Panc1 (cell line): Measurements from ENCODE around the gene TNFRSF1B. TPM values are rescaled to one million over a fixed set of nuclear protein-coding genes. Genes with fewer than 3 reads are reported as not detected.

Experiments
- ATAC-seq: fragments of 200-7000 bp; cut with Tn5 transposase; 2 replicates; pipeline ENCODE4 v1.9.1; 2020; ENCODE audit warnings: mild to moderate bottlenecking, moderate library complexity
- BruUV-seq: library from RNA; stranded (reverse); fragments of 400-500 nt; replicated peaks from 2 replicates; lab custom pipeline; 2021; lab: Mats Ljungman, UMichigan
- CTCF ChIA-PET: fragments of 300-600 bp; sonication (Branson Sonifier 250); formaldehyde crosslinking; loops from one replicate; lab custom pipeline; 2022; ENCODE audit warnings: antibody characterized with exemption; lab: Charles Lee
- POLR2A ChIA-PET: fragments of 300-600 bp; sonication (Branson Sonifier 250); formaldehyde crosslinking; loops from one replicate; lab custom pipeline; 2022; ENCODE audit warnings: antibody characterized with exemption; lab: Charles Lee
- DNase-seq: peaks from one replicate; pipeline ENCODE4 v3.0.0-alpha.2; 2010; ENCODE audit warnings: low read depth, low spot score
- H3K27ac ChIP-seq: 2 replicates; pipeline ENCODE4 v1.5.1; 2011; ENCODE audit warnings: mild to moderate bottlenecking, low read length, inconsistent platforms
- H3K27me3 ChIP-seq: fragments of 200-500 bp; sonication (Bioruptor generic); 2 replicates; pipeline ENCODE4 v1.6.0; 2014; ENCODE audit warnings: low read length, inconsistent platforms; ENCODE audit not compliant: control insufficient read depth, insufficient read depth
- H3K36me3 ChIP-seq: fragments of 200-500 bp; sonication (Bioruptor generic); 2 replicates; pipeline ENCODE4 v1.5.1; 2014; ENCODE audit warnings: inconsistent platforms, mild to moderate bottlenecking, low read length, moderate library complexity; ENCODE audit not compliant: control insufficient read depth, insufficient read depth
- H3K4me1 ChIP-seq: 2 replicates; pipeline ENCODE4 v1.5.1; 2011; ENCODE audit warnings: inconsistent platforms, mild to moderate bottlenecking, low read length, moderate library complexity; ENCODE audit not compliant: control insufficient read depth, insufficient read depth
- H3K4me3 ChIP-seq, 2 experiments: 2 replicates each; pipeline ENCODE4 v1.5.1; 2011 to 2012; ENCODE audit warnings: low read depth in 2 of 2, low read length in 2 of 2, mild to moderate bottlenecking in 2 of 2, inconsistent platforms in 1 of 2, moderate library complexity in 1 of 2
- H3K9me3 ChIP-seq: fragments of 200-500 bp; sonication (Bioruptor generic); 2 replicates; pipeline ENCODE4 v1.5.1; 2014; ENCODE audit warnings: low read depth, mild to moderate bottlenecking, inconsistent platforms, low read length, moderate library complexity; ENCODE audit not compliant: control insufficient read depth, insufficient read depth
- CTCF ChIP-seq: fragments of 450-650 bp; IDR thresholded peaks from 2 replicates; pipeline ENCODE4 v1.5.1; 2017; ENCODE audit warnings: mild to moderate bottlenecking
- POLR2AphosphoS5 ChIP-seq: IDR thresholded peaks from 2 replicates; pipeline ENCODE4 v1.6.1; 2012; ENCODE audit warnings: mild to moderate bottlenecking, low read depth, low read length, moderate library complexity
- REST ChIP-seq, 2 experiments: IDR thresholded peaks; 2 replicates each; pipeline ENCODE4 v1.6.1; 2011 to 2012; ENCODE audit warnings: low read depth in 2 of 2, control low read depth in 1 of 2, low read length in 1 of 2, mild to moderate bottlenecking in 1 of 2, moderate library complexity in 1 of 2; ENCODE audit not compliant: insufficient read depth in 1 of 2
- SIN3A ChIP-seq: IDR thresholded peaks from 2 replicates; pipeline ENCODE4 v1.6.1; 2012; ENCODE audit warnings: low read depth, mild to moderate bottlenecking, low read length, moderate library complexity, borderline replicate concordance; ENCODE audit not compliant: insufficient read depth
- TCF7L2 ChIP-seq: IDR thresholded peaks from 2 replicates; pipeline ENCODE4 v1.6.1; 2011; ENCODE audit warnings: mild to moderate bottlenecking, low read depth, low read length, inconsistent platforms
- in situ Hi-C: cut with HindIII; loops from 2 replicates; pipeline ENCODE4 v1.10.0; 2016; ENCODE audit warnings: low sequenced_read_pairs, low pct_unique_long_range_greater_than_20kb
- intact Hi-C: fragments of 100-400 bp; cut with micrococcal nuclease; formaldehyde crosslinking; loops from one replicate; pipeline ENCODE4 v1.10.0; 2022; ENCODE audit not compliant: unreplicated experiment
- total RNA-seq: library from RNA; stranded (reverse); gene quantifications from one replicate; pipeline ENCODE4 v1.2.1, GENCODE V29; 2021; ENCODE audit not compliant: unreplicated experiment

The TNFRSF1B gene
- total RNA-seq, 1 experiment from 2014 or later: 18.8 TPM

GRCh38 chr1:12194666-12195216 is 27.9 kb downstream of the TNFRSF1B start:
- no peak for DNase-seq
- Histone ChIP-seq H3K36me3 (no peaks in the 10 kb centered on the region), H3K27me3 (no peaks in the 10 kb centered on the region), H3K4me3 (no peak overlapping the region), H3K27ac (no peak overlapping the region), H3K9me3 (no peaks in the 10 kb centered on the region), H3K4me1 (no peaks in the 10 kb centered on the region)
- no TSS peak for BruUV-seq
- intact Hi-C loops: no loop called here
- POLR2A ChIA-PET: no interaction called here
- TF ChIP-seq REST (IDR thresholded peaks at IDR 0.05; ENCODE audit: insufficient read depth in 1 of 2, low read depth in 2 of 2, low read length in 1 of 2): no peak
- TF ChIP-seq POLR2AphosphoS5: no peak
- TF ChIP-seq SIN3A: no peak
- TF ChIP-seq TCF7L2: no peak
- no peak for TF ChIP-seq CTCF
- CTCF ChIA-PET: interaction anchor here (0.6 kb wide), 1 partner anchor 425 kb away, joined by 3 read pairs; no protein-coding TSS in a partner anchor
- no peak for ATAC-seq
- in situ Hi-C loops: no loop called here

- Histone ChIP-seq H3K4me3 (no peak overlapping the region), H3K36me3 (no peaks in the 10 kb centered on the region), H3K27ac (no peak overlapping the region), H3K27me3 (no peaks in the 10 kb centered on the region), H3K9me3 (no peaks in the 10 kb centered on the region), H3K4me1 (no peaks in the 10 kb centered on the region)
- no peak for ATAC-seq
- POLR2A ChIA-PET: no interaction called here
- intact Hi-C loops: no loop called here
- in situ Hi-C loops: no loop called here
- CTCF ChIA-PET: interaction anchor here (0.6 kb wide), 1 partner anchor 424 kb away, joined by 3 read pairs; no protein-coding TSS in a partner anchor
- TF ChIP-seq CTCF (no peak), SIN3A (no peak), POLR2AphosphoS5 (no peak), TCF7L2 (no peak), REST (IDR thresholded peaks at IDR 0.05; ENCODE audit: insufficient read depth in 1 of 2, low read depth in 2 of 2, low read length in 1 of 2) (no peak)
- no TSS peak for BruUV-seq
- no peak for DNase-seq
Measured at GRCh38 chr1:12195416-12195815, 28.6 kb downstream of the TNFRSF1B start.
